Left ventricle myocardium inferior (tissue), 1 donor: ENCODE measurements around the gene TMEM19. TPM values are rescaled to one million over a fixed set of nuclear protein-coding genes. Genes with fewer than 3 reads are reported as not detected.

ENCODE experiments used
- DNase-seq: peaks from one replicate; pipeline ENCODE4 v3.0.0-alpha.2; 2020
- H3K27ac ChIP-seq: fragments of 200-600 bp; replicated peaks from 2 replicates; pipeline ENCODE4 v1.8.0; 2021
- H3K27me3 ChIP-seq: fragments of 200-600 bp; 2 replicates; pipeline ENCODE4 v1.8.0; 2021; ENCODE audit warnings: low read depth
- H3K36me3 ChIP-seq: fragments of 200-600 bp; 2 replicates; pipeline ENCODE4 v1.8.0; 2021
- H3K4me1 ChIP-seq: fragments of 200-600 bp; 2 replicates; pipeline ENCODE4 v1.8.0; 2021
- H3K4me3 ChIP-seq: fragments of 200-600 bp; 2 replicates; pipeline ENCODE4 v1.8.0; 2021; ENCODE audit warnings: mild to moderate bottlenecking, moderate library complexity
- H3K9me3 ChIP-seq: fragments of 200-600 bp; replicated peaks from 2 replicates; pipeline ENCODE4 v1.8.0; 2021
- CTCF ChIP-seq: fragments of 200-600 bp; IDR thresholded peaks from 2 replicates; pipeline ENCODE4 v1.8.0; 2021; ENCODE audit warnings: antibody characterized with exemption, mild to moderate bottlenecking, borderline replicate concordance
- intact Hi-C: fragments of 100-400 bp; cut with micrococcal nuclease; formaldehyde crosslinking; loops from one replicate; pipeline ENCODE4 v1.11.0; 2022
- total RNA-seq: library from RNA; stranded (reverse); fragmentation: NEBNext Ultra II Directional; extraction: Animal tissue kit (Norgen Biotek cat#: 25700); gene quantifications from one replicate; pipeline ENCODE4 v1.2.1, GENCODE V29; 2021
- donor health status: DM: no; HTN: yes; CAD: no; lungs with severe emphysema.

TMEM19 gene
- total RNA-seq, 1 donor from 2014 or later: 25.1 TPM

DNA sequence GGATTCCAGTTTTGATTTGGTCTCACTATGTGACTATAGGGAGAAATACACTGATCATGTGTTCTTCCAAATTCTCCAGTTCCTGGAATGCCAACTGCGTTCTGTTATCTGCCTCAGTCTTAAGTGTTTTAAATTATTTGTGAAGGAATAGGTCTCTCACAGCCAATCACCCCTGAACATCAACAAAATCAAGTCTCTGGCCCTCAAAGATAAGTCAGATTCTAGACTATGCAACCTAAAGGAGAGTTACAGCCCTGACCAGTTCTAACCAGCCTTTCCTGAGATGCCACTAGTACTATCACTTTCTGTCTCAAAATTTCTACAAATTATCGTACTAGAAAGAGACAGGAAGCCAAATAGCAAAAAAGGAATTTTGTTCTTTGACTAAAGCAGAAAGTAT, 44.5 kb upstream of the TMEM19 start:
- Histone ChIP-seq H3K27me3 (no peaks in the 10 kb centered on the region), H3K27ac (no peak overlapping the region), H3K4me3 (no peak overlapping the region), H3K9me3 (no peaks in the 10 kb centered on the region), H3K36me3 (peaks cover 78% of the 10 kb centered on the region), H3K4me1 (peaks cover 13% of the 10 kb centered on the region)
- DNase-seq: no peak
- intact Hi-C loops: loop anchor here (10.0 kb wide), 1 partner anchor 113 kb away; the partner anchor contains the start of gene RAB21
- no peak for TF ChIP-seq CTCF

DNA sequence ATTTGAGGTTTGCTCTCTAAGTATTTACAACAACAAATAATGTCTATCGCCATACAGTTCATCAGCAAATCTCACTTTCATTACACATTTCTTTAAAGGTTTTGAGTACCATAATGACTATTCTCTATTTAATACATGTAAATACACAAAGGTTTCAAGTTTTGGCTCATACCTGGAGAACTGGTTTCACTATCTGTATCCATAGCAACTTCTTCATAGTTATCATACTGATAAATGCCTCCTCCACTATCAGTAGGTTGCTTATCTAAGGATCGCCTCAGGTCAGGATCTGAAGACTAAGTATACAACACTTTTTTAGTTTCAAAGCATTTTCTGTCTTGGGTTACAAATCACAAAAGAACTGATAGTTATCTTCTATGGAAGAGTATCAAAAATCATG, 43.6 kb upstream of the TMEM19 start:
- DNase-seq: no peak
- TF ChIP-seq CTCF: no peak
- H3K36me3 ChIP-seq: peaks cover 79% of the 10 kb centered on the region

DNA sequence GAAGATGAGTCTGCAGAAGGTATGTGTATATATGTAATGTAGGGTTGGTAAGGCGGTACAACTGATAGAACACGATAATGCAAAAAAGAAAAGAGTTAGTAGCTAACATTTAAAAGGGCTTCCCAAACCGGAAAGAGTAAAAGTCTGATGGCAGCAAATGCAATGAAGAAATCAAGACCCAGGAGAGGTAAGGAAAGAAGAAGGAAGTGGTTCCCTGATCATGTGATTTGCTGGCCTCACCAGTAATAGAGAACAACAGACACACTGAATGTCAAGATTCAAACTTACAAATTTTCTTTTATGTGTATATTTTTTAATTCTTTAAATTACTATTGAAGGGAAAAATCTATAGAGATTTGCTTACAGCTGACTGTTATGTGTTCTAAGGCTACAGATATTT, 40.6 kb upstream of the TMEM19 start:
- no peaks in the 10 kb centered on the region for H3K9me3 ChIP-seq
- DNase-seq: no peak
- H3K36me3 ChIP-seq: peaks cover 81% of the 10 kb centered on the region
- H3K4me3 ChIP-seq: no peak overlapping the region
- TF ChIP-seq CTCF: no peak
- H3K27me3 ChIP-seq: no peaks in the 10 kb centered on the region
- intact Hi-C loops: loop anchor here (10.0 kb wide), 1 partner anchor 110 kb away; the partner anchor contains the start of gene RAB21
- H3K27ac ChIP-seq: peak overlapping the region; percentile 37
- H3K4me1 ChIP-seq: peaks cover 25% of the 10 kb centered on the region

More for the DNA sequence above, 43.6 kb upstream of the TMEM19 start:
- no peaks in the 10 kb centered on the region for H3K9me3 ChIP-seq
- no peaks in the 10 kb centered on the region for H3K27me3 ChIP-seq
- H3K4me1 ChIP-seq: peaks cover 16% of the 10 kb centered on the region
- intact Hi-C loops: loop anchor here (10.0 kb wide), 1 partner anchor 113 kb away; the partner anchor contains the start of gene RAB21
- no peak overlapping the region for H3K27ac ChIP-seq
- H3K4me3 ChIP-seq: no peak overlapping the region

DNA sequence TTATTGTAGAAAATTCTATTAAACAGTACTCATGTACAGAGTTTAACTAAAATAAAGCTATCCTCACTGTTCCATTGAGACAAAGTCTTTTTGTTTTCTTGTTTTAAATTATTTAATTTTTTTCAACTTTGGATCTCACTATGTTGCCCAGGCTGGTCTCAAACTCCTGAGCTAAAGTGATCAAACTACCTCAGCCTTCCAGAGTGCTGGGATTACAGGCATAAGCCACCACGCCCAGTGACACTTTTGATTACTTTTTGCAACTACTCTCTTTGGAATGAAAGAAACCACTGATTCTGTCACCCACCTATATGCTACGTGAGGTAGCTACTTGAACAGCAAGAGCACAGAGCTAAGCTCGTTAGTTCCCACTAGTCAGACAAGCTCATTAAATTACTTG, 39.4 kb upstream of the TMEM19 start:
- no peaks in the 10 kb centered on the region for H3K9me3 ChIP-seq
- peaks cover 69% of the 10 kb centered on the region for H3K36me3 ChIP-seq
- H3K4me1 ChIP-seq: peaks cover 37% of the 10 kb centered on the region
- no peak overlapping the region for H3K27ac ChIP-seq
- no peak for DNase-seq
- intact Hi-C loops: loop anchor here (10.0 kb wide), 1 partner anchor 108 kb away; the partner anchor contains the start of gene RAB21
- TF ChIP-seq CTCF: no peak
- no peaks in the 10 kb centered on the region for H3K27me3 ChIP-seq
- no peak overlapping the region for H3K4me3 ChIP-seq

DNA sequence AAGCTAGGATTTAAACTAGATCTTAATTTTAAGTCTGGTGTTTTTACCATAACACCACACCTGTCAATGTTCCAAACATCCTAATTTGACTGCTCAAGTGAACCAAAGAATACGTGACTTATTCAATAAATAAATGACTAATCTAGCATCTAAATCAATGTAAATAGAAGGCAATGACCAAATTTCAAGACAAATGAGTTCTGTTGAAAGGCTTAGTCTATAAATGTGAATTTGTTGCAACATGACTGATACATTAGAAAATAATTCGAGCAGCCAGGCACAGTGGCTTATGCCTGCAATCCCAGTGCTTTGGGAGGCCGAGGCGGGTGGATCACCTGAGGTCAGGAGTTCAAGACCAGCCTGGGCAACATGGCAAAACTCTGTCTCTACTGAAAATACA, 37.3 kb upstream of the TMEM19 start:
- Histone ChIP-seq H3K27ac (no peak overlapping the region), H3K4me1 (peaks cover 47% of the 10 kb centered on the region), H3K9me3 (peaks cover 8% of the 10 kb centered on the region), H3K36me3 (peaks cover 57% of the 10 kb centered on the region), H3K27me3 (no peaks in the 10 kb centered on the region), H3K4me3 (no peak overlapping the region)
- intact Hi-C loops: loop anchor here (10.0 kb wide), 1 partner anchor 106 kb away; the partner anchor contains the start of gene RAB21
- DNase-seq: no peak
- no peak for TF ChIP-seq CTCF
